Liver (tissue), 3 donors: Measurements from ENCODE around the gene SERPINA7.

Source experiments
- FOXA2 ChIP-seq: IDR thresholded peaks from 2 replicates; pipeline ENCODE4 v1.6.1; 2016; ENCODE audit warnings: antibody characterized with exemption
- HNF4A ChIP-seq, 2 donors: conservative IDR thresholded peaks; 2 replicates each; pipeline ENCODE4 v1.6.1; 2016; ENCODE audit warnings: antibody characterized with exemption in 2 of 2, mild to moderate bottlenecking in 2 of 2
- TAF1 ChIP-seq: conservative IDR thresholded peaks from 2 replicates; pipeline ENCODE4 v1.6.1; 2016; ENCODE audit warnings: antibody characterized with exemption, mild to moderate bottlenecking
- TF ChIP-seq, protein P1 (sequence below): fragments of 150-350 bp; IDR thresholded peaks from 2 replicates; pipeline ENCODE4 v1.5.1; 2017; ENCODE audit warnings: improper control_type of control experiment, low read depth, low read length; ENCODE audit not compliant: missing input control
- TF ChIP-seq, protein P2 (sequence below): IDR thresholded peaks from 2 replicates; pipeline ENCODE4 v1.6.1; 2016; ENCODE audit warnings: antibody characterized with exemption
- TF ChIP-seq, protein P3 (sequence below): IDR thresholded peaks from 2 replicates; pipeline ENCODE4 v1.6.1; 2016; ENCODE audit warnings: antibody characterized with exemption
- donor health status: healthy.
- donor health status: healthy.

DNA sequence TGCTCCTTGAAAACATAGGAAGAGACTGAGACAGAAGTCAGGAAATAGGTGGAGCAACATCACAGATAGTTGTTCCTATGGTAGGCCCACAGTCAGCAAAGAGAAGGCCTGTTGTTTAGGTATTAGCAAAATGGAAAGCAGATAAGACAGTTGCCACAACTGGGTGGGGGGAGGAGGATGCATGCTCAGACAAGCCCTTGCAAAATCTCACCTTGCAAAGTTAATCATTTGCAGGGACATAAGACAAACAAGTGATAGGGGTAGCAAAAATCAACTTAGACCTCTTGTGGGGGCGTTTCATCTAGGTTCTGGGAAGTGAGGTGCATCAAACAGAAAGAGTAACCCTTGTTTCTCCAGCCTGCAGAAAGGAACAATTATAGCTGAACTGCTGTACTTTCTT lies 30.7 kb downstream of the SERPINA7 start:
- TF ChIP-seq, protein P1, sequence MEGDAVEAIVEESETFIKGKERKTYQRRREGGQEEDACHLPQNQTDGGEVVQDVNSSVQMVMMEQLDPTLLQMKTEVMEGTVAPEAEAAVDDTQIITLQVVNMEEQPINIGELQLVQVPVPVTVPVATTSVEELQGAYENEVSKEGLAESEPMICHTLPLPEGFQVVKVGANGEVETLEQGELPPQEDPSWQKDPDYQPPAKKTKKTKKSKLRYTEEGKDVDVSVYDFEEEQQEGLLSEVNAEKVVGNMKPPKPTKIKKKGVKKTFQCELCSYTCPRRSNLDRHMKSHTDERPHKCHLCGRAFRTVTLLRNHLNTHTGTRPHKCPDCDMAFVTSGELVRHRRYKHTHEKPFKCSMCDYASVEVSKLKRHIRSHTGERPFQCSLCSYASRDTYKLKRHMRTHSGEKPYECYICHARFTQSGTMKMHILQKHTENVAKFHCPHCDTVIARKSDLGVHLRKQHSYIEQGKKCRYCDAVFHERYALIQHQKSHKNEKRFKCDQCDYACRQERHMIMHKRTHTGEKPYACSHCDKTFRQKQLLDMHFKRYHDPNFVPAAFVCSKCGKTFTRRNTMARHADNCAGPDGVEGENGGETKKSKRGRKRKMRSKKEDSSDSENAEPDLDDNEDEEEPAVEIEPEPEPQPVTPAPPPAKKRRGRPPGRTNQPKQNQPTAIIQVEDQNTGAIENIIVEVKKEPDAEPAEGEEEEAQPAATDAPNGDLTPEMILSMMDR: no peak
- peak; percentile 57 to 68 for TF ChIP-seq HNF4A (conservative IDR thresholded peaks at IDR 0.05)
- TF ChIP-seq, protein P2, sequence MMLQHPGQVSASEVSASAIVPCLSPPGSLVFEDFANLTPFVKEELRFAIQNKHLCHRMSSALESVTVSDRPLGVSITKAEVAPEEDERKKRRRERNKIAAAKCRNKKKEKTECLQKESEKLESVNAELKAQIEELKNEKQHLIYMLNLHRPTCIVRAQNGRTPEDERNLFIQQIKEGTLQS: no peak
- TF ChIP-seq, protein P3, sequence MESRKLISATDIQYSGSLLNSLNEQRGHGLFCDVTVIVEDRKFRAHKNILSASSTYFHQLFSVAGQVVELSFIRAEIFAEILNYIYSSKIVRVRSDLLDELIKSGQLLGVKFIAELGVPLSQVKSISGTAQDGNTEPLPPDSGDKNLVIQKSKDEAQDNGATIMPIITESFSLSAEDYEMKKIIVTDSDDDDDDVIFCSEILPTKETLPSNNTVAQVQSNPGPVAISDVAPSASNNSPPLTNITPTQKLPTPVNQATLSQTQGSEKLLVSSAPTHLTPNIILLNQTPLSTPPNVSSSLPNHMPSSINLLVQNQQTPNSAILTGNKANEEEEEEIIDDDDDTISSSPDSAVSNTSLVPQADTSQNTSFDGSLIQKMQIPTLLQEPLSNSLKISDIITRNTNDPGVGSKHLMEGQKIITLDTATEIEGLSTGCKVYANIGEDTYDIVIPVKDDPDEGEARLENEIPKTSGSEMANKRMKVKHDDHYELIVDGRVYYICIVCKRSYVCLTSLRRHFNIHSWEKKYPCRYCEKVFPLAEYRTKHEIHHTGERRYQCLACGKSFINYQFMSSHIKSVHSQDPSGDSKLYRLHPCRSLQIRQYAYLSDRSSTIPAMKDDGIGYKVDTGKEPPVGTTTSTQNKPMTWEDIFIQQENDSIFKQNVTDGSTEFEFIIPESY: peak; percentile 70
- no peak for TF ChIP-seq FOXA2
- peak; percentile 81 for TF ChIP-seq TAF1
